Measurements from ENCODE around the gene CXCR3.
"Not testable (repeated sequence)": the region's sequence is repeated elsewhere in the genome, so short reads cannot be mapped to it uniquely, and the experiment has no call there.

Gene CXCR3

DNA sequence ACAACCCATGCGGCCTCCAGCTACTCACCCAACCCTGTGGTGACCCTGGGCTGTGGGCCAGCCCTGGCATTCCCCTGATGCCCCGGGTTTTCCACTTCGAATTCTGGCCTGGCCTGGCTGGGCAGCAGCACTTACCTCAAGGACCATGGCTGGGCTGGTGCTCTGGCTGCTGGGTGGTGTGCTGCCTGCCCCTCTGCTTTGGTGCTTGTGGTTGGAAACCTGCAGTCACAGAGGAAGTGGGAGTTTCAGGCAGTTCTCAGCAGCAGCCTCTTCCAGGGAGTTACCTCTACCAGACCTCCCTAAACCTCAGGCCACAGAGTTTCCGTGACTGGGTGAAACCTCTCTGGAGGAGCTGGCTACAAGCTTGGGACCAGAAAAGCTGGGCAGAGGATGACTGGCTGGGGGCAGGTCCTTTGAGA lies at the start of gene CXCR3:
Gene CXCR3 (minus strand): TSS at position 209 of the 419 bp plus-strand sequence. CDS start 62 bp downstream, at position 147.
- no peak for DNase-seq (ENCODE audit: low spot score)

DNA sequence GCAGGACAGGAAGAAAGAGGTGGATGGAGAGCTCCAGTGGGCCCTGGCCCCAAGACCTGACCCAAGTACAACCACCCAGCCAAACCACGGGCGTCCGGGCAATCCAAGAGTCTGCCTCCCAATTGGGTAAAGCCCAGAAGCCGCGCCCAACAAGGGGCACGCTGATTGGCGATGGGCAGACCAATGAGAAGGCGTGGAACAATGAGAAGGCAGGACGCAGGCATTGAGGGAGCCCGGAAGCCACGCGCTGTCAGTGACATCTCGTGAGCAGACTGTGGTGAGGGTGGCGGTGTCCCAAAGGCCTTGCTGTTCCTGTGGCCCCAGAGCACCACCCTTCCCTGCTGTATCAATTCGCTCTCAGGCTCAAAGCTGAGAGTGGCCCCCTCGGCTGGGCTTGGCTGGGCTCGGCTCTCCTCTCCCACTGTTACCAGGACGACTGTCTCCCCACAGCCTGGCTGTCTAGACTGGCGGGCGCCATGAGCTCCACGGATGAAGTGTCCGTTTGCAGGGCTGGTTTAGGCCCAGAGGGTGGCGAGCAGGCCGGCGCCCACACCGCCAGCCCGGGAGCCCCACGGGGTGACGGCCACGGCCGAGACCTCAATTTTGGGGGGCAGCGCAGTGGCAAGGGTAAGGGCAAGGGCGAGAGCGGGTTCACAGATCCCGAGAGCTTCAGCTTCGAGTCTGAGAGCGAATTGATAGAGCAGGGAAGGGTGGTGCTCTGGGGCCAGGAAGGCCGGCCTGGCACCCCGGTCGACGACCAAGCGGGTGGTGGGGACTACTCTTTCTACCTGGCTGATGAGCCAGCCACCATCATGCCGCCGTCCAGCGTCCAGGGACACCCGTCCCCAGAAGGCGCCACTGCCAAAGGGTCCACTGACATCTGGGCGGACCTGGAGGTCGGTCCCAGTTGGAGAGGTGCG lies 49.3 kb upstream of the CXCR3 start, which contains the start of gene LOC101059915:
Gene LOC101059915 (plus strand): TSS at position 219 of the 920 bp plus-strand sequence.
- no peak for DNase-seq (ENCODE audit: low spot score)

DNA sequence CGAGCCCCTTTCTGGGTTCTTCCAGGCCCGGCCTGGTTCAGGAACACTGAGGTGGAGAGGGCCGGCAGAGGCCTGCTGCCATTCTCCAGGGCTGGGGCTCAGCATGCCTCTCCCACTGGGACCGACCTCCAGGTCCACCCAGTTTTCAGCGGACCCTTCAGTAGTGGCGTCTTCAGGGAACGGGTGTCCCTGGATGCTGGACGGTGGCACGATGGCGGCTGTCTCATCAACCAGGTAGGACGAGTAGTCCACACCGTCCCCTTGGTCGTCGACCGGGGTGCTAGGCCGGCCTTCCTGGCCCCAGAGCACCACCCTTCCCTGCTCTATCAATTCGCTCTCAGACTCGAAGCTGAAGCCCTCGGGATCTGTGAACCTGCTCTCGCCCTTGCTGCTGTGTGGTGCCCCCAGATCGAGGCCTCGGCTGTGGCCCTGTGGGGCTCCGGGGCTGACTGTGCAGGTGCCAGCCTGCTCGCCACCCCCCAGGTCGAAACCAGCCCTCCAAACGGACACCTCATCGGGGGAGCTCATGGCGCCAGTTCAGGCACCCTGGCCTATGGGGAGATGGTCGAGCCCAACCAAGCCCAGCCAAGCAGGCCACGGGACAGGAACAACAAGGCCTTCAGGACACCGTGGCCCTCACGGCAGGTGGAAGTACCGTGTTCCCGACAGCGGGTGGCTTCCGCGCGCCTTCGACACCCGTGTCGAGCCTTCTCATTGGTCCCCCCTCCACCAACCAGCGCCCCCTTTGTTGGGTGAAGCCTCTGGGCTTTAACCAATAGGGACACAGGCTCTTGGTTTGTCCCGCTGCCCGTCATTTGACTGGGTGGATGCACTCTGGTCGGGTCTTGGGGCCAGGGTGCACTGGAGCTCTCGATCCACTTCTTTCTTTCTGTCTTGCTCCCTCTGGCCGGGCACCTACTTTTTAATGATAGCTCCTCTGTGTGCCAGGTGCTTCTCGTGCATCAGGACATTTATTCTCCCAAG lies 48.2 kb upstream of the CXCR3 start:
- DNase-seq (ENCODE audit: low spot score): no peak

DNA sequence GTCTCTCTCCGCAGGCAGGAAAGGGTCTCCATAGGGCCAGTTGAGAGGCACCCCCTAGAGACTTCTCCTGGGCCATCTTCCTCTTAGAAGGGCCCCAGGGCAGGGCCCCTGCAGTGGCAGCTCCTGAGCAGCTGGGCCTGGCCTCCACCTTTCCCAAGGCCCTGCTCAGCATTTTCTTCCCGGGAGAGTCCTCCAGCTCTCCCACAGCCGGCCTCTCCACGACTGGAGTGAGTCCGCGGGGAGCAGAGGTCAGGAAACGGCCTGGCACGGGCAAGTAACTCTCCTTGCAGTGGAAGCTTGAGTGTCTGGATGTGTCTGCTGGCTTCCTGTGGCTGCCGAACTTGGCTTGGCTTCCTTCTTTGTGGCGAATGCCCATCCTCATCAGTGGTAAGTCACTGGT lies 47.4 kb upstream of the CXCR3 start:
- no peak for DNase-seq (ENCODE audit: low spot score)

DNA sequence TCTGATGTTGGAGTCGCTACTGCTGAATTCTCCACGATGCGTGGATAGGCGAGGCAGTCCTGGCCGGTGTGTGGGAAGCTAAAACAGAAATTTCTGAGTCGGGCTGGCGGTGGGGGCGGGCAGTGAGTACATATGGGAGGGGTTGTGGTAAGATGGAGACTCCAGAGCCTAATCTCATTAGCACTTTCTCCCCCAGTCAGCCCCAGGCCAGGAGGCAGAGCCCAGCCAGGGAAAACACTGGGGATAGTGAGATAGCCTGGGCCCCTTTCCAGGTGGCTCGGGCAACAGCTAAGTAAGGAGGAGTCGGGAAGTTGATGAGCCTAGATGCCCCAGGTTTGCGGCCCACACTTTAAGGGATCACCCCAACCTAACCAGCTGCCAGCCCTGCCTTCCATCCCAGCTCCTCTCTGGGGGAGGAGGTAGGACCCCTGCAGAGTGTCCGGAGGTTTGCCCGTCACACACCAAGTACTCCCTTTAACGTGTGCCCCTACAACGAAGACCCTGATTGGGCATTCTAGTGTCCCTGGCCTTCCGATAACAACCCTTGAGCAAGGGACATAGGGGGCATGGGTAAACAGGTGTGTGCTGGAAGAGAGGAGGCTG lies 46.7 kb upstream of the CXCR3 start:
- DNase-seq (ENCODE audit: low spot score): no peak

DNA sequence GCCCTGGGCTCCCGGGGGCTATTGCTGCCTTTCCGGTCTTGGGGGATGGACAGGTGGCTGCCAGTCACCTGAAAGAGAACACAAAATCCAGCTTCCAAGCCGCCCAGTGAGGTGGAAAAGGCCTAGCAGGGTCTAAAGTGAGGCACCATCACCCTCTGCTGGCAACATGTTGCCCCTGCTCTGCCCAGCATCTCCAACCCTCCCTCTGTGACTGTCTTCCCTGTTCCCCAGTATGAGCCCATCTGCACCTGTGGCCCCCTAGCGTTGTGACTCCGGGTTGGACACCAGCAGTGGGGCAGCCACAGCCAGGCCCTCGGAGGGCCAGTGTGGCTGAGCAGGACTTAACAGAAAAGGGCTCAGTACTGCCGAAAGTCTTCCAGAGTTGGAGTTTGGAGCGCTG lies 45.9 kb upstream of the CXCR3 start:
- DNase-seq (ENCODE audit: low spot score): peak; percentile 10

DNA sequence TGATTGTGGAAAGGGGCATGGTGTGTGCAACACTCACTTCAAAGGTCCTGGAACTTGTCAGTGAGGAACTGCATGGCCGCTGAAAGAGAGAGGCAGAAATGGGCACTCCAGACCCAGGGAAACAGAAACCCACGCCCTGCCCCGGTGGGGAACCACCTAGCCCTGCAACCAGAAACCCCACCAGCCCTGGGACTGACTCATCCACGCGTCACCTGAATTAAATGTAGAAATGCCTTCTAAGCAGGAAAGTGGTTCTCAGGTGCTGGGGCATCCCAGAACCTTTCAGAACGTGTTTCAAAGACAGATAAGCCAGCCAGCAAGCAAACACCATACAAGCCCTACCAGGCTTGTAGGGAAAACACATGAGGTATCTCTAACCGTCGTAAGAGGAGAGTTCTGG lies 44.9 kb upstream of the CXCR3 start:
- not testable (repeated sequence) for DNase-seq (ENCODE audit: low spot score)

DNA sequence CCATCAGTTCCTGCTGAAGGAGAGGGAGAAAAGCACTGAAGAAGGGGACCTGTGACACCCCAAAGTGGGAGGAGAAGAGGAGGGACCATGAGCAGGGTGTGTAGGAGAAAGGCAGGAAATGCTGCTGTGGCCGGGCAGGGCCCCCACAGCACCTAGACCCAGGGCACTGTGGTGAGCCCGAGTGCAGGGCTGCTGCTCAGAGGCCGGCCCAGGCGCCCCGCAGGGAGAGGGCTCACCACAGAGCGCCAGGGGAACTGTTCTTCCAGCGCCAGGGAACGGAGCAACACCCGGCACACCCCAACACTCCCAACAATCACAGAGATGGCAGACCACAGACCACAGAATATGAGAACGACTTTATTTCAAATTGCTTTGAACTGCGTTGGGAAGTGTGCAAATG lies 44.3 kb upstream of the CXCR3 start:
- not testable (repeated sequence) for DNase-seq (ENCODE audit: low spot score)

DNA sequence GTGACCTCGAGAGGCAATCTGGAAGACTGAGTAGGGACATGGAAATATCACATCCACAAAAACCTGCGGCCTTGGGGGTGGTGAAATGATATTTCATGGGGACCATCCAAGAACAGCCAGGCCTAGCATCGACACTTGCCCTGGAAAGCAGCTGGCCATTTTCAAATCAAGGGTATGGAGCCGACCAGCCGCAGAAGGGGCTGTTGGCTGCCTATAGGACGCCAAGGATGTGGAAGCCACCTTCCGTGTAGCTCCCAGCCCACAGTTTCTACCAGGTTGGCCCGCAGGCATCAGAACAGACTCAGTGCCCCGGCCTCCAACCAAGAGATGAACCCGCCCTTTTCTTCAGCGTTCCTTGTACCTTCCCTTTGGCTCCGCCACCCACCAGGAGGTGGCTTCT lies 43.6 kb upstream of the CXCR3 start:
- no peak for DNase-seq (ENCODE audit: low spot score)

DNA sequence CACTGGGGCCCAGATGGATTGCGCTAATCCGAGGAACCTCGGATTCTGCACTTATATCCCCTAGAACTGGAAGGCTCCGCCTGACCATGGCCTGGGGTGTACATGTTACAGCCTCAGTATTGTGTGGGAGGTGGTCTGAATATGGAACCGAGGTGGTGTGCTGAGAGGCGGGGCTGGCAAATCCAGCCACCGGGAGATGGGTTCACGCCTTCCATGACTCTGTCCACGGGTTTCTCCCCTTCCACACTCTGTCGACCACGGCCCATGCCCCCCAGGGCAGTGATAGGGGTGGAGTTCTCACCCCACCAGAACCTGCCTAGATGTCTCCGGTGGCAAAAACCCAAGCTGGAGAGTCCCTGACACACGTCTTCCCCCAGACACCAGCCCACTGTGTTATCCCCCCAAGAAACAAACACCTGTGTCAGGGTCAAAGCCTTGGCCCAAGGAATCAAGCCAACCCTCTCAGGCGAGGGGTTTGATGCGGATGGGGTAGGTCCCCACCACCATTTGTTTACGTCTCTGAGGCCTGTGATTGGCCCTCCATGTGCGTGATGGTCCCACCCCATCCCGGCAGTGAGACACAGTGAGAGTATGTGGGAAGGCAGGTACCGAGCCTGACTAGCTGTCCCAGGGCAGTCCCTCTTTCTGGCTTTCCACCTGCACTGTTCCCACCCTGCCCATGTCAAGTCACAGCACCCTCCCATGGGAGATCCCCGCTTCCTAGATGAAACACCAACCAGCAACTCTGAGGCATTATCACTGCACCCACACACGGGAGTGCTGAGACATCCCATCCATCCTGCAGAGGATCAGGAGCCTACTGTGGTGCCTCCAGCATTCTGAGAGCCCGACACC lies 42.5 kb upstream of the CXCR3 start:
- DNase-seq (ENCODE audit: low spot score): no peak

DNA sequence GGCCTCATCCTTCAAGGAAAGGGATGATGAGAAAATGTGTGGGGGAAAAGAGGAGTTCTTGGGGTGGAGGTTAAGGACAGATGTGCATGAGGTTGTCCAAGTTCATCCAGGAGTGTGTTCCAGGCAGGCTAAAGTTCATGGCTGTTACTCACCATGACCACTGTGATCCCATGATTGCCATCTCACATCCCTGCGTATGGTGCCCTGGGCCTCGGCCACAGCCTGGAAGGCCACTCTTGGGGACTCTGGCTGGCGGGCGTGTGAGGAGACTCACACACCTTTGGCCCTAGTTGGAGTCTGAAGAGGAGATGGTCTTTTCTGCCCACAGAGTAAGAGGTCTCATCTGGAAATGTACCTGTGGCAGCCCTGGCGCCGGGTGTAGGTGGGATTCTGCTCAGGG lies 41.6 kb upstream of the CXCR3 start:
- DNase-seq (ENCODE audit: low spot score): no peak

DNA sequence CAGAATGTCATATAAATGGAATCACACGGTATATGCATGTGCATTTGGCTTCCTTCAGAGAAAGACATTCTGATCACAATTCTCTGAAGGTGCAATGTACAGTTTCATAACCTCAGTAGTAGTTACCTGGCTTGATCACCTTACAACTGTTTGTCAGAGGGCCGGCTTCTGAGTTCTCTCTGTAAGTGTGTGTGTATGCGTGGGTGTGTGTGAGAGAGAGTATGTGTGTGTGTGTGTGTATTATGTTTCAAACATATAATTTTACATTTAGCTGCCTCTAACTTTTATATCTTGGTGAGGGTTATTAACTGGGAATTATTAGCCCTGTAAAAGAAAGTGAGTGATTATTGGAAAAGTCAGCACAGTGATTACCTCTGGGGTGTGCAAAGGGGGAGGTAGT lies 41.0 kb upstream of the CXCR3 start:
- no peak for DNase-seq (ENCODE audit: low spot score)

DNA sequence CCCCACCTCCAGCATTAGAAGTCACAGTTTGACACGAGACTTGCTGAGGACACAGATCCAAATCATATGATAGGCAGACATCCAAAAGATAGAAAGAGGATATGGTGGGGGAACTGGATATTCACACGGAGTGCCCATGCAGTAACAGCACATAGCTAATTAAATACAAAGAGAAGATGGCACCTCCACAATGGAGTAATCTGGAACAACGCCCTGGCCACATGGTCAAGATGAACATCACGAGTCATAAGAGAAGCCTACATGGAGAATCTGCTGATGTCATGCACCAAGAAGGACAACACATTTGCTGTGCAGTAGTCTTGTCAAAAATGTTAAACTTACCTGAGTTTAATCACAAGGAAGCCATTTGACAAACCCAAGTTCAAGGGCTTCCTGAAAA lies 39.0 kb upstream of the CXCR3 start:
- DNase-seq (ENCODE audit: low spot score): no peak

DNA sequence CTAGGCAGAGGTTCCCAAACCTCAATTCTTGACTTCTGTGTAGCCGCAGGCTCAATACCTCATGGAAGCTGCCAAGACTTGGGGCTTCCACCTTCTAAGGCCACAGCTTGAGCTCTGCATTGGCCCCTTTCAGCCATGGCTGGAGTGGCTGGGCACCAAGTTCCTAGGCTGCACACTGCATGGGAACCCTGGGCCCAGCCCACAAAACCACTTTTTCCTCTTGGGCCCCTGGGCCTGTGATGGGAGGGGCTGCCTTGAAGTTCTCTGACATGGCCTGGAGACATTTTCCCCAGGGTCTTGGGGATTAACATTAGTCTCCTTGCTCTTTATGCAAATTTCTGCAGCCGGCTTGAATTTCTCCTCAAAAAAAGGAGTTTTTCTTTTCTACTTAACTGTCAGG lies 35.0 kb upstream of the CXCR3 start:
- DNase-seq (ENCODE audit: low spot score): no peak

DNA sequence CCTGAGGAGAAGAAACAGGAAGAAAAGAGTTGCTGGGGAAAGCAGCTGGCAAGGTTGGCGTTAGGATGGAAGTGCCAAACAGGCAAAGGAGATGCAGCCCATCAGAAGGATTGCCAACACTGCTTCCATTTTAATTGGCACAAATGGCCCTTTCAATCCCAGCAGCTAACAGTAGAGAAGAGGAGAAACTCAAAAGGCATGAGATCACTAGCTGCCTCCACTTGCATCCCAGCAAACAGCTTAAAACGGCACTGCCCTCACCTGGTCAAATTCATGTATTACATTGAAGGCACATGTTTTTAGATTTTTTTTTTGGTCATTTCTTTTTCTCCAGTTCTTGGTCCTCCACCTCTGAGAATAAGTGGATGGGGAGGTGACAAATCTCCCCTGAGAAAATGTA lies 34.1 kb upstream of the CXCR3 start:
- DNase-seq (ENCODE audit: low spot score): peak; percentile 69

DNA sequence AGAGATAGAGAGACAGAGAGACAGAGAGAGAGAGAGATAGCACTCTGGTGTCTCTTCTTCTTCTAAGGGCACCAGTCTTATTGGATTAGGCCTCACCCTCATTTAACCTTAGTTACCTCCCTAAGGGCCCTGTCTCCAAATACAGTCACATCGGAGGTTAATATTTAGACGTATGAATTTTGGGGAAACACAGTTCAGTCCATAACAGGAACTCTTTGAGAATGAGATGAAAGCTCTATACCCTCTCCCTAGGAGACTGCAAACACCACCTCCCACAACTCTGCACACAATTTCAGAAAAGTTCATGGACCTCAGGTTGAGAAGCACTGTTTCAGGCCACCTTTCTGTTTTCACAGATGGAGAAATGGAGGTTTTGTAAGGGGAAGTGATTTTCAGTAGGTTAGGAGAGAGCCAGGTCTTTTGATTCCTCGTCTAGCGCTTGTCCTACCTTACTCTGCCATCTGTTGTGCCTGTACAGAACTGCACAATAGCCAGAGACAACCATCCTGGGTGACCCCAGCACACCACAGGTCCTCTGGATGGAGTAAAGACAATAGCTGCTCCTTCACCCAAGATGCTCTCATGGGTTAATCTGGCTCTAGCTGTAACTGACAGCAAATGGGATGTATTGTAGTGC lies 32.1 kb upstream of the CXCR3 start:
- DNase-seq (ENCODE audit: low spot score): peak; percentile 21

DNA sequence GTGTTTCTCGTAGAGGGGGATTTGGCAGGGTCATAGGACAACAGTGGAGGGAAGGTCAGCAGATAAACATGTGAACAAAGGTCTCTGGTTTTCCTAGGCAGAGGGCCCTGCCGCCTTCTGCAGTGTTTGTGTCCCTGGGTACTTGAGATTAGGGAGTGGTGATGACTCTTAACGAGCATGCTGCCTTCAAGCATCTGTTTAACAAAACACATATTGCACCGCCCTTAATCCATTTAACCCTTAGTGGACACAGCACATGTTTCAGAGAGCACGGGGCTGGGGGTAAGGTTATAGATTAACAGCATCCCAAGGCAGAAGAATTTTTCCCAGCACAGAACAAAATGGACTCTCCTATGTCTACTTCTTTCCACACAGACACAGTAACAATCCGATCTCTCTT lies 26.1 kb upstream of the CXCR3 start:
- not testable (repeated sequence) for DNase-seq (ENCODE audit: low spot score)

DNA sequence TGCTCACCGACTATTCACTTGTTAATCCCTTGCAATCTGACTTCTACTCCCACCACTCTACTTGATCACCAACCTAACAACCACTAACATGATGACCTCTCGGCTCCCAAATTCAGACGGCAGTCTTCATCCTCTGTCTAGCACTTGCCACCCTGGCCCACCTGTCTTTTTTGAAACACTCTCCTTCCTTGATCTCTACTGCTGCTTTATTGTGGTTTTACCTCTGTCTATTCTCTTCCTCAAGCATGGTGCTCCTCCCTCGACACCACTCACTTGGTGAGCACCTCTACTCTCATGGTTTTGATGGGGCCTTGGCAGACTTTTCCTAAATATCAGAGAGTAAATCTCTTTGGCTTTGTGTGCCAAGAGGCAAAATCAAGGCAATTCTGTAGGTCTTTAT lies 21.7 kb upstream of the CXCR3 start:
- no peak for DNase-seq (ENCODE audit: low spot score)

DNA sequence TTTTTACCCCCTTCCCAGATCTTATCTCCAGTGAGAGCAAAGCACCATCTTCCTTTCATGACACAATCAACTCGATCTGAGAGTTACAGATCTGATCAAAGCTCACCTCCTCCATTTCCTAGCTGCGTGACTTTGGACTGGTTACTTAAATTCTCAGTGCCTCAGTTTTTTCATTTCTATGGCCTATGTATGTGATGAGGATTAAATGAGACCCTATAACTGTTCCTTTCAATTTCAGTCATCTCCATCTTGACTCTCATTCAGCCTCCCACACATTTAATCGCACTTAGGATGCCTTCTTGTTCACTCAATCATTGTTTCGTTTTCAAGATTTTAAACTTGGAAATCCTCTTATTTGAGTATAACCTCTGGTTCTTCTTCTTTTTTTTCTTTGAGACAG lies 20.1 kb upstream of the CXCR3 start:
- no peak for DNase-seq (ENCODE audit: low spot score)

DNA sequence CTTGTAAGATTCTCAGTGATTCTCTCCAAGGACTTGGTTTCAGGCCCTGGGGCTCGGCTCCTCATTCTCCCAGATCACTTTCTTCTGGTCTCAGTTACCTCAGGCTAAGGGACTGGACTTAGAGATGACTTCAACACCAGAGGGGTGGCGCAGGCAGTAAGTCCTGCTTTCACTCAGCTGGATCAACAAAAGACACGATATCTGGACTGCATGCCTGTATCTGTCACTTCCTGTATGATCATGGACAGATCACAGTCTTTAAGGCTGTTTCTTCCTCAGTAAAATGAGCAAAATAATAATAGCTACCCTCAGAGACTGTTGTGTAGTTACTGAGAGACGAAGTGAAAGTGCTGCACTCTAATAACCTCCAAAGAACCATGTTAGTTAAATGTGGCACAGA lies 19.5 kb upstream of the CXCR3 start:
- no peak for DNase-seq (ENCODE audit: low spot score)

DNA sequence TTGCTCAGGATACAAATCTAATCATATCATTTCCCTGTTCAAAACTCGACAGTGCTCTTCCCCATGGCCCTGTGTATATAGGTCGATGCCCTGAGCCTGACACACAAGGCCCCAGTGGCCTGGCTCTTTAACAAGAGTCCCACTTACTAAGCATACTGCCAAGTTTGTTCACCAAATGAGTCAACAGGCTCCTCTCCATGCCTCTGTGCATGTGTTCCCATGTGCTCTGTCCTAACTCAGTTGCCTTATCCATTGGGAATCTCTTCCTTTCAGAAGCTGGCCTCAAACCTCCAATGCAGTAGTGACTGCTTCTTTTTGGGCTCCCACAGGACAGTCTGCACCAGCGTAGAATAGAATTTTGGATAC lies 18.9 kb upstream of the CXCR3 start:
- no peak for DNase-seq (ENCODE audit: low spot score)

Measured in hematopoietic multipotent progenitor cell treated with erythropoietin and hydrocortisone succinate and interleukin-3 and kit ligand, for 17 days (in vitro differentiated cells).